ENCODE measurements around the gene YIPF5.

Gene YIPF5

GRCh38 chr5:144122081-144122480 is 48.4 kb downstream of the YIPF5 start:
- DNase-seq, result no peak

DNA sequence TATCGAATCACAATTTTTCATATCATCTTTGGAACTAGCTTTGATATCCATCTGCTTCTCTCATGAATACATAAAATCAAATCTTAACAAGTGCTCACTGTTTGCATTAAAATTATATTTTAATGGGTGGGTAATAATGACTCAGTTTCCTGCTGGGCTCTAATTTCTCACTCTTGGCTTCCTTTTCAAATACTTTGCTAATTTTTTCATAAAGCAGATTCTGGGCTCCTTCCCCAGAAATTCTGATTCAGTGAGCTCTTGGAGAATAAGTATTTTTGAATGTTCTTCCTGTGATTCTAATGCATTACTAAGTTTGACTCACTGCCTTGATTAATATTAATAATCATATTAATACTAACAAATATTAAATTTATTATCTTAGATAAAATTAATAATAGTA is 48.9 kb downstream of the YIPF5 start:
- DNase-seq, result no peak

DNA sequence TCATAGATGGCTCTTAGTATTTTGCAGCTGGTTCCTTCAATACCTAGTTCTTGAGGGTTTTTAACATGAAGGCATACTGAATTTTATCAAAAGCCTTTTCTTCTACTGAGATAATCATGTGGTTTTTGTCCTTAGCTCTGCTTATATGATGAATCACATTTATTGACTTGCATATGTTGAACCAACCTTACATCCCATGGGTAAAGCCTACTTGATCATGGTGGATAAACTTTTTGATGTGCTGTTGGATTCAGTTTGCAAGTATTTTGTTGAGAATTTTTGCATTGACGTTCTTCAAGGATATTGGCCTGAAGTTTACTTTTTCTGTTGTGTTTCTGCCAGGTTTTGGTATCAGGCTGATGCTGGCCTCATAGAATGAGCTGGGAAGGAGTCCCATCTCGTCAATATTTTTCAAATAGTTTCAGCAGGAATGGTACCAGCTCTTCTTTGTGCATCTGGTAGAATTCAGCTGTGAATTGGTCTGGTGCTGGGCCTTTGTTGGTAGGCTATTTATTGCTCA is 49.7 kb downstream of the YIPF5 start:
- DNase-seq, result no peak

DNA sequence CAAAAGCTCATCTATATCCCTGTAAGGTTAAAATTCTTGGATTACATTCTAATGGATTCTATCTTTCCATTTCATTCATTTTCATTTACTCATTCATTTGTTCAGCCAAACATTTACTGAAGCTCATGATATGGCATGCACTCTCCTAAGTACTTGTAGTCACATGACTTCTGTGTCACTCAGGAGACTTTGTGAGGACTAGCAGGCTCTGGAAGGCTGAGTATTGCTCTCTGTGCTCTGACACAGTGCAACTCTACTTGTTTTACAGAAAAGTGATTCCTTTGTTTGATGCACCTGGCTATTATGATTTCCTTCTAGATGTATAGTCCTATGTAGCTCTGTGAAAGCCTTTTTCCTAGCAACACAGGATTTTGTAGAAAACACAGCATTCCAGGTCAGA is 53.0 kb downstream of the YIPF5 start:
- DNase-seq, result no peak

GRCh38 chr5:144114571-144114970 is 55.9 kb downstream of the YIPF5 start:
- DNase-seq, result no peak
